KMS-11 (cell line): ENCODE data around the gene RPL29.

Experiments used
- H2AFZ ChIP-seq: fragments of 200-600 bp; sonication (generic); 2 replicates; pipeline ENCODE4 v1.6.1; 2016; ENCODE audit warnings: antibody characterized with exemption, mixed run types, low read depth
- H3K27ac ChIP-seq: fragments of 200-600 bp; sonication (generic); 2 replicates; pipeline ENCODE4 v1.6.1; 2016; ENCODE audit warnings: mild to moderate bottlenecking, mixed run types
- H3K27me3 ChIP-seq: fragments of 200-600 bp; sonication (generic); 2 replicates; pipeline ENCODE4 v1.6.1; 2017; ENCODE audit warnings: mild to moderate bottlenecking, low read depth, mixed run types, moderate library complexity; ENCODE audit not compliant: insufficient read depth
- H3K36me3 ChIP-seq: fragments of 200-600 bp; sonication (generic); 2 replicates; pipeline ENCODE4 v1.6.1; 2017; ENCODE audit warnings: mild to moderate bottlenecking, mixed run types; ENCODE audit not compliant: insufficient read depth
- H3K4me1 ChIP-seq: fragments of 200-600 bp; sonication (generic); 2 replicates; pipeline ENCODE4 v1.6.1; 2016; ENCODE audit warnings: mild to moderate bottlenecking, low read depth, mixed run types; ENCODE audit not compliant: poor library complexity, severe bottlenecking
- H3K4me2 ChIP-seq: fragments of 200-600 bp; sonication (generic); 2 replicates; pipeline ENCODE4 v1.7.0; 2016; ENCODE audit warnings: mild to moderate bottlenecking, mixed run types
- H3K4me3 ChIP-seq: fragments of 200-600 bp; sonication (generic); IDR thresholded peaks from 2 replicates; pipeline ENCODE4 v1.6.1; 2017; ENCODE audit warnings: low read depth, low read length, mixed read lengths; ENCODE audit not compliant: insufficient read depth
- H3K79me2 ChIP-seq: fragments of 200-600 bp; sonication (generic); 2 replicates; pipeline ENCODE4 v1.6.1; 2016; ENCODE audit warnings: low read depth, mixed run types; ENCODE audit not compliant: insufficient read depth
- H3K9ac ChIP-seq: fragments of 200-600 bp; sonication (generic); 2 replicates; pipeline ENCODE4 v1.6.1; 2016; ENCODE audit warnings: mild to moderate bottlenecking, mixed run types
- H4K20me1 ChIP-seq: fragments of 200-600 bp; sonication (generic); 2 replicates; pipeline ENCODE4 v1.6.1; 2016; ENCODE audit warnings: mild to moderate bottlenecking, mixed run types; ENCODE audit not compliant: insufficient read depth
- TF ChIP-seq, protein P1 (sequence below): fragments of 200-600 bp; sonication (generic); conservative IDR thresholded peaks from 2 replicates; pipeline ENCODE4 v1.6.1; 2017; ENCODE audit warnings: low read depth, mild to moderate bottlenecking, antibody characterized with exemption, low read length, moderate library complexity, mixed read lengths

RPL29 gene

DNA sequence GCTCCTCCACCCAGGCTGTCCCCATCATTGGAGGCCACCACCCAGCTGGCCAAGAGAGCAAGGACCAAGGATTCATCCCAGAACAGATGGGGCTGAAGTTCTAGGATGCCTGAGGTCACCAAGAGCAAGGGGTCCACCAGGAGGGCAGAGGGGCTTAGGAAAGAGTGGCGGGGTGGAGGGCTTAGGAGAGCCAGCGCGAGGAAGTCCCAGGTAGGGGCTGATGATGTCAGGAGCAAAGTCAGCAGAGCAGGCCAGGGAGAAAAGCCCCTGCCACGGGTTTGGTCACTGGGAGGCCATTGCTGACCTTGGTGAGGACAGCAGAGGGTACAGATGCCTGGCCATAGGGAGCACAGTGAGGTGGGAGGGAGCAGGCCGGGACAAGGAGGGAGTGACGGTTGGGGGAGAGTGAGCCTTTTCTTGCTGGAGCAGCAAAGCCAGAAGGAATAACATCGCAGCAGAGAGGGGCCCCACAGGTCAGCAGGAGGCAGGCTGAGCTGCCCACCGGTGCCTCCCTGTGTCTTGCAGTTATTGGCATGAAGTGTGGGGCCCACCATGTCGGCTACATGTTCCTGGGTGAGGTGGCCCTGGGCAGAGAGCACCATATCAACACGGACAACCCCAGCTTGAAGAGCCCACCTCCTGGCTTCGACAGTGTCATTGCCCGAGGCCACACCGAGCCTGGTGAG lies 48.3 kb downstream of the RPL29 start:
- TF ChIP-seq, protein P1, sequence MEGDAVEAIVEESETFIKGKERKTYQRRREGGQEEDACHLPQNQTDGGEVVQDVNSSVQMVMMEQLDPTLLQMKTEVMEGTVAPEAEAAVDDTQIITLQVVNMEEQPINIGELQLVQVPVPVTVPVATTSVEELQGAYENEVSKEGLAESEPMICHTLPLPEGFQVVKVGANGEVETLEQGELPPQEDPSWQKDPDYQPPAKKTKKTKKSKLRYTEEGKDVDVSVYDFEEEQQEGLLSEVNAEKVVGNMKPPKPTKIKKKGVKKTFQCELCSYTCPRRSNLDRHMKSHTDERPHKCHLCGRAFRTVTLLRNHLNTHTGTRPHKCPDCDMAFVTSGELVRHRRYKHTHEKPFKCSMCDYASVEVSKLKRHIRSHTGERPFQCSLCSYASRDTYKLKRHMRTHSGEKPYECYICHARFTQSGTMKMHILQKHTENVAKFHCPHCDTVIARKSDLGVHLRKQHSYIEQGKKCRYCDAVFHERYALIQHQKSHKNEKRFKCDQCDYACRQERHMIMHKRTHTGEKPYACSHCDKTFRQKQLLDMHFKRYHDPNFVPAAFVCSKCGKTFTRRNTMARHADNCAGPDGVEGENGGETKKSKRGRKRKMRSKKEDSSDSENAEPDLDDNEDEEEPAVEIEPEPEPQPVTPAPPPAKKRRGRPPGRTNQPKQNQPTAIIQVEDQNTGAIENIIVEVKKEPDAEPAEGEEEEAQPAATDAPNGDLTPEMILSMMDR, result no peak
- Histone ChIP-seq H3K79me2 (no peaks in the 10 kb centered on the region), H3K36me3 (no peaks in the 10 kb centered on the region), H4K20me1 (no peaks in the 10 kb centered on the region), H3K9ac (no peak overlapping the region), H3K4me2 (no peak overlapping the region), H3K27me3 (no peaks in the 10 kb centered on the region), H3K4me1 (no peaks in the 10 kb centered on the region), H3K27ac (no peak overlapping the region), H2AFZ (no peak overlapping the region), H3K4me3 (no peak overlapping the region)

DNA sequence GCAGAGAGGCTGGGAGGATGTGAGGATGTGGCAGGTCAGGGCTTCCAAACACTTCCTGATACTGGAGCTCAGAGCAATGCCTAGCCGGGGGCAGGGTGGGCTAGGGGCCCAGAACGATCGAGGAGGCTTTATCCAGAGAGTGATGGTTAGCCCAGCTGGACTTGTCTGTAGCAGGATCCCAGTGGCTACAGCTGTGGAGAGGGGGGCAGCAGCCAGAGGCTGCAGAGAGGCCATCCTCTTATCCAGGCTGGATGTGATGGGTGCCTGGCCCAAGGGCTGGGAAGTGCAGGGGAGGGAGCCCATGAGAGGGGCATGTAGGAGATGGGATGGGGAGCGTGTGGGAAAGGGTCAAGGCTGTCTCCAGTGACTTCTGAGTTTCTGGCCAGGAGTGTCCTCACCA lies 48.9 kb downstream of the RPL29 start:
- Histone ChIP-seq H4K20me1 (no peaks in the 10 kb centered on the region), H3K36me3 (no peaks in the 10 kb centered on the region), H3K4me3 (no peak overlapping the region), H3K79me2 (no peaks in the 10 kb centered on the region), H3K4me2 (no peak overlapping the region), H3K27me3 (no peaks in the 10 kb centered on the region), H3K4me1 (no peaks in the 10 kb centered on the region), H3K27ac (no peak overlapping the region), H2AFZ (no peak overlapping the region), H3K9ac (no peak overlapping the region)
- TF ChIP-seq, protein P1, result no peak

DNA sequence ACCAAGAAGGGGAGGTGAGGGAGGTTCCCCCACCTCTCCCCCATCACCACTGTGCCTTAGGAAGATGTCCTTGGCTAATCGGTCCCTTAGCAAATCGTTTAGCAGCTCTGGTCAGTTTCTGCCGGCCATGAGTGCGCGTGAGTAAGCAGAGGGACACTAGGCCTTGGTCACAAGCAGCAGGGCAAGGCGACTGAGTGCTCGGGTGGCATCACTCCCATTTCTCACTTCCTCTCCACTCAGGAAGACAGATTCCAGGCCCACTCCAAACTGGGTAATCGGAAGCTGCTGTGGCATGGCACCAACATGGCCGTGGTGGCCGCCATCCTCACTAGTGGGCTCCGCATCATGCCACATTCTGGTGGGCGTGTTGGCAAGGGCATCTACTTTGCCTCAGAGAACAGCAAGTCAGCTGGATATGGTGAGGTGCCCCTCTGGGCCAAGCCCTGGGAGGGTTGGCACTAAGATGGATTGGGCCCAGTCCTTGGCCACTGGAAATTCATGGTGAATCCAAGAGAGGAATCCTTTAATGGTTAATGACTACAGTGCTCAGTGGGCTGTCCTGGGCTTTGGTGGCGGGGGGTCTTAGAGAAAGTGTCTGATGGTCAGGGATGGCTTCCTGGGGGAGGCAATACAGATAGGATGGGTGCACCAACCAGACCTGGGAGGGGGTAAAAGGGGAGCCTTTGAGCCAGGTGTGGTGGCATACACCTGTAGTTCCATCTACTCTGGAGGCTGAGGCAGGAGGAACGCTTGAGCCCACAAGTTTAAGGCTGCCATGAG lies 49.6 kb downstream of the RPL29 start:
- no peak overlapping the region for H3K4me3 ChIP-seq
- no peak overlapping the region for H3K4me2 ChIP-seq
- no peaks in the 10 kb centered on the region for H3K27me3 ChIP-seq
- H3K36me3 ChIP-seq, result no peaks in the 10 kb centered on the region
- H2AFZ ChIP-seq, result no peak overlapping the region
- TF ChIP-seq, protein P1, result no peak
- H4K20me1 ChIP-seq, result no peaks in the 10 kb centered on the region
- H3K4me1 ChIP-seq, result no peaks in the 10 kb centered on the region
- H3K27ac ChIP-seq, result no peak overlapping the region
- H3K9ac ChIP-seq, result no peak overlapping the region
- peaks cover 4% of the 10 kb centered on the region for H3K79me2 ChIP-seq

DNA sequence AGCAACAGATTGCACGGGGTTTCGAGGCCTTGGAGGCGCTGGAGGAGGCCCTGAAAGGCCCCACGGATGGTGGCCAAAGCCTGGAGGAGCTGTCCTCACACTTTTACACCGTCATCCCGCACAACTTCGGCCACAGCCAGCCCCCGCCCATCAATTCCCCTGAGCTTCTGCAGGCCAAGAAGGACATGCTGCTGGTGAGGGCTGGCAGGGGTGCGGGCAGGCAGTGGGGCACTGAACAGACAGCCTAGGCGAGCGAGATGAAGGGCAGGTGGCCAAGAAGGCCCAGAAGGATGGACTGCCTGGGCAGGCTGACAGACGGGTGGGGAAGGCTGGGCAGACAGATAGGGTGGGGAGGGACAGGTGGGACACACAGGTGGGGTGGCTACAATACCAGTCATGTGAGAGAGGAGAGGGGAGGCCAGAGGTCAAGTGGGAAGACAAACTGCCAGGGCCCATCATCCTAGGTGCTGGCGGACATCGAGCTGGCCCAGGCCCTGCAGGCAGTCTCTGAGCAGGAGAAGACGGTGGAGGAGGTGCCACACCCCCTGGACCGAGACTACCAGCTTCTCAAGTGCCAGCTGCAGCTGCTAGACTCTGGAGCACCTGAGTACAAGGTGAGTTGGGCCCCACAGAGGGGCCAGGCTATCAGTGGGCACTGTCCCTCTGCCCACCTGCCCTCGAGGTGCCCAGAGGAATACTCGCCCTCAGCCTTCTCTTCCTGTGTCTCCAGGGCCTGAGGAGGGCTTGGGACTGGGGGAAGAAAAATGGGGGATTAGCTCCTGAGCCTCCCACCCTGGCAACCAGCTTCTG lies 50.5 kb downstream of the RPL29 start:
- Histone ChIP-seq H3K9ac (no peak overlapping the region), H3K27me3 (no peaks in the 10 kb centered on the region), H3K27ac (no peak overlapping the region), H3K79me2 (peaks cover 13% of the 10 kb centered on the region), H4K20me1 (no peaks in the 10 kb centered on the region), H2AFZ (no peak overlapping the region), H3K4me3 (no peak overlapping the region), H3K36me3 (no peaks in the 10 kb centered on the region), H3K4me1 (no peaks in the 10 kb centered on the region), H3K4me2 (no peak overlapping the region)
- TF ChIP-seq, protein P1, result no peak
